OCI-LY3 (cell line): ENCODE results near the gene KDM2A.
"Not testable (repeated sequence)": the region's sequence is repeated elsewhere in the genome, so short reads cannot be mapped to it uniquely, and the experiment has no call there.

Experiments
- H2AFZ ChIP-seq: fragments of 200-600, 300-600 bp; shearing (Covaris generic); 2 replicates; pipeline ENCODE4 v1.6.0; 2014; ENCODE audit warnings: antibody characterized with exemption, low read depth, low read length
- H3K27ac ChIP-seq: fragments of 200-600, 300-600 bp; sonication (generic); 2 replicates; pipeline ENCODE4 v1.5.1; 2014; ENCODE audit warnings: mild to moderate bottlenecking, low read length, moderate library complexity, mixed read lengths
- H3K27me3 ChIP-seq: fragments of 200-600, 300-600 bp; sonication (generic); 2 replicates; pipeline ENCODE4 v1.6.1; 2014; ENCODE audit warnings: low read depth, low read length, mixed read lengths
- H3K36me3 ChIP-seq: fragments of 200-600, 300-600 bp; sonication (generic); replicated peaks from 2 replicates; pipeline ENCODE3; 2014; ENCODE audit warnings: low read depth, low read length, mixed read lengths
- H3K4me1 ChIP-seq: fragments of 300-600, 200-600 bp; sonication (generic); 2 replicates; pipeline ENCODE4 v1.6.1; 2014; ENCODE audit warnings: low read length, mixed read lengths
- H3K4me2 ChIP-seq: fragments of 200-600, 300-600 bp; sonication (generic); 2 replicates; pipeline ENCODE4 v1.6.1; 2014; ENCODE audit warnings: low read length, mixed read lengths
- H3K4me3 ChIP-seq: fragments of 300-600, 200-600 bp; sonication (generic); 2 replicates; pipeline ENCODE4 v1.5.1; 2014; ENCODE audit warnings: antibody characterized with exemption, mild to moderate bottlenecking, low read length, moderate library complexity
- H3K79me2 ChIP-seq: fragments of 300-600, 200-600 bp; shearing (Covaris generic); 2 replicates; pipeline ENCODE4 v1.6.1; 2014; ENCODE audit warnings: mild to moderate bottlenecking, low read length, mixed read lengths
- H3K9ac ChIP-seq: fragments of 300-600, 200-600 bp; shearing (Covaris generic); 2 replicates; pipeline ENCODE4 v1.6.0; 2014; ENCODE audit warnings: mild to moderate bottlenecking, low read length, moderate library complexity
- H3K9me3 ChIP-seq: fragments of 200-600, 300-600 bp; shearing (Covaris generic); 2 replicates; pipeline ENCODE4 v1.6.1; 2014; ENCODE audit warnings: low read length, mixed read lengths; ENCODE audit not compliant: insufficient read depth
- H4K20me1 ChIP-seq: fragments of 200-600, 300-600 bp; sonication (generic); 2 replicates; pipeline ENCODE4 v1.6.1; 2016; ENCODE audit warnings: low read length, mixed read lengths; ENCODE audit not compliant: insufficient read depth
- CTCF ChIP-seq: fragments of 200-600, 300-600 bp; sonication (generic); IDR thresholded peaks from 2 replicates; pipeline ENCODE4 v1.5.1; 2014; ENCODE audit warnings: antibody characterized with exemption, low read length, low read depth
- EZH2phosphoT487 ChIP-seq: fragments of 200-600 bp; shearing (Covaris generic); IDR thresholded peaks from 2 replicates; pipeline ENCODE4 v1.6.1; 2018; ENCODE audit warnings: antibody characterized with exemption, mixed run types, low read depth

KDM2A gene

GRCh38 chr11:67255353-67255752, 136.3 kb downstream of the KDM2A start:
- H3K4me2 ChIP-seq, result no peak overlapping the region
- peaks cover 52% of the 10 kb centered on the region for H4K20me1 ChIP-seq
- no peak overlapping the region for H3K9ac ChIP-seq
- no peaks in the 10 kb centered on the region for H3K27me3 ChIP-seq
- H3K79me2 ChIP-seq, result peaks cover 18% of the 10 kb centered on the region; the same call in 1 of the 2 replicates
- no peaks in the 10 kb centered on the region for H3K4me1 ChIP-seq
- H3K4me3 ChIP-seq, result no peak overlapping the region
- TF ChIP-seq EZH2phosphoT487 (no peak), CTCF (no peak)
- H3K36me3 ChIP-seq, result peaks cover 71% of the 10 kb centered on the region
- H3K27ac ChIP-seq, result no peak overlapping the region
- no peak overlapping the region for H2AFZ ChIP-seq
- no peaks in the 10 kb centered on the region for H3K9me3 ChIP-seq

- peaks cover 47% of the 10 kb centered on the region for H4K20me1 ChIP-seq
- peaks cover 12% of the 10 kb centered on the region; the same call in 1 of the 2 replicates for H3K79me2 ChIP-seq
- H2AFZ ChIP-seq, result no peak overlapping the region
- H3K27me3 ChIP-seq, result no peaks in the 10 kb centered on the region
- H3K4me2 ChIP-seq, result no peak overlapping the region
- H3K36me3 ChIP-seq, result peaks cover 66% of the 10 kb centered on the region
- H3K4me1 ChIP-seq, result no peaks in the 10 kb centered on the region
- no peak for TF ChIP-seq CTCF
- TF ChIP-seq EZH2phosphoT487, result no peak
- no peak overlapping the region for H3K4me3 ChIP-seq
- no peaks in the 10 kb centered on the region for H3K9me3 ChIP-seq
- H3K9ac ChIP-seq, result no peak overlapping the region
- H3K27ac ChIP-seq, result no peak overlapping the region
Observed at GRCh38 chr11:67255864-67256263, 136.8 kb downstream of the KDM2A start.

GRCh38 chr11:67256477-67257135, 137.5 kb downstream of the KDM2A start:
- H3K79me2 ChIP-seq, result peaks cover 5% of the 10 kb centered on the region; the same call in 1 of the 2 replicates
- H3K4me1 ChIP-seq, result no peaks in the 10 kb centered on the region
- H3K36me3 ChIP-seq, result peaks cover 59% of the 10 kb centered on the region
- H3K4me2 ChIP-seq, result no peak overlapping the region
- no peak overlapping the region for H2AFZ ChIP-seq
- no peak overlapping the region for H3K27ac ChIP-seq
- no peaks in the 10 kb centered on the region for H3K27me3 ChIP-seq
- peaks cover 39% of the 10 kb centered on the region for H4K20me1 ChIP-seq
- no peak overlapping the region for H3K9ac ChIP-seq
- H3K9me3 ChIP-seq, result no peaks in the 10 kb centered on the region
- no peak overlapping the region for H3K4me3 ChIP-seq
- TF ChIP-seq EZH2phosphoT487 (no peak), CTCF (no peak)

DNA sequence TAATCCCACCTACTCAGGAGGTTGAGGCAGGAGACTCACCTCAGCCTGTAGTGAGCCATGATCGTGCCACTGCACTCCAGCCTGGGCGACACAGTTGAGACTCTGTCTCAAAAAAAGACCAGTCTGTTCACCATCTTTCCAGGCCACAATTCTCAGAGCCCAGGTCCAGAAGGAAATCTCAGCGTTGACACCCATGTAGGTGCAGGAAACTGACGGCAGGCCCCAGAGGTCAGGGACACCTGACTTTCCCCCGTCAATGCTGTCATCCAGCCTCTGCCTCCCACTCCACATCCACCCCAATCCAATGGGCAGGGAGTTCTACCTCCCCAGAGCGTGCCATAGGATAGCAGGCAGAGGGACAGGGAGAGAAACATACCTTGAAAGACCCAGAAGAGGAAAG, 141.3 kb downstream of the KDM2A start:
- no peak overlapping the region for H2AFZ ChIP-seq
- H3K79me2 ChIP-seq, result no peaks in the 10 kb centered on the region; the same call in 1 of the 2 replicates
- peaks cover 13% of the 10 kb centered on the region for H3K4me1 ChIP-seq
- no peaks in the 10 kb centered on the region for H3K27me3 ChIP-seq
- TF ChIP-seq CTCF (no peak), EZH2phosphoT487 (no peak)
- H3K27ac ChIP-seq, result no peak overlapping the region
- no peak overlapping the region for H3K4me3 ChIP-seq
- H3K9me3 ChIP-seq, result no peaks in the 10 kb centered on the region
- H4K20me1 ChIP-seq, result peaks cover 11% of the 10 kb centered on the region; the same call in 1 of the 2 replicates
- H3K9ac ChIP-seq, result no peak overlapping the region
- no peak overlapping the region for H3K4me2 ChIP-seq
- H3K36me3 ChIP-seq, result peaks cover 21% of the 10 kb centered on the region

GRCh38 chr11:67260885-67261639, 142.0 kb downstream of the KDM2A start:
- H3K9ac ChIP-seq, H3K4me2 ChIP-seq, H3K79me2 ChIP-seq, H3K9me3 ChIP-seq, H2AFZ ChIP-seq, H4K20me1 ChIP-seq, H3K27me3 ChIP-seq, H3K27ac ChIP-seq, H3K4me3 ChIP-seq: not testable (repeated sequence)
- Histone ChIP-seq H3K36me3 (peaks cover 15% of the 10 kb centered on the region), H3K4me1 (peaks cover 18% of the 10 kb centered on the region)
